ENCODE measurements around the gene DLGAP3. TPM values are rescaled to one million over a fixed set of nuclear protein-coding genes. Genes with fewer than 3 reads are reported as not detected.

The DLGAP3 gene
- total RNA-seq (under 1 TPM; 0.17 to 0.89 TPM), polyA plus RNA-seq (under 1 TPM; 0.10 to 0.26 TPM)
- long read RNA-seq, donor 1: 0 reads
- long read RNA-seq, donor 2: 0 reads
- long read RNA-seq, donor 3: 0 reads
- long read RNA-seq, donor 4: 0 reads
- long read RNA-seq, donor 5: 0 reads

GRCh38 chr1:34929497-34929852 lies at the start of gene DLGAP3:
DLGAP3 (minus strand) TSS chr1:34929650; CDS start chr1:34905383, 24,267 bp downstream.
- H3K36me3 ChIP-seq (ENCODE audit: control insufficient read depth in 4 of 4, insufficient read depth in 4 of 4, low read length in 4 of 4): no peaks in the 10 kb centered on the region
- H3K27ac ChIP-seq (ENCODE audit: low read depth in 1 of 2, low read length in 1 of 2): no peak within 1 kb of the TSS
- H3K27me3 ChIP-seq (ENCODE audit: control insufficient read depth in 3 of 3, insufficient read depth in 3 of 3, low read length in 2 of 3): peaks cover 0 to 60% (median 39%) of the 10 kb centered on the region in 3 donors
- H3K4me1 ChIP-seq (ENCODE audit: control insufficient read depth in 5 of 5, insufficient read depth in 5 of 5, low read length in 5 of 5): peaks cover 0 to 15% (median 4%) of the 10 kb centered on the region in 5 donors
- peak within 1 kb of the TSS; percentile 8 for H3K4me3 ChIP-seq
- TF ChIP-seq CTCF (IDR thresholded peaks at IDR 0.05; ENCODE audit: control extremely low read depth, extremely low read depth): no peak
- no peak within 1 kb of the TSS for H3K9ac ChIP-seq (ENCODE audit: insufficient read depth in 1 of 2, low read length in 2 of 2)
- WGBS, 2 donors: 0 to 1% methylated on average over 19 to 50 of the region's 50 CpGs
- ATAC-seq (ENCODE audit: insufficient read depth, low FRiP score): no peak
- H3K9me3 ChIP-seq (ENCODE audit: control insufficient read depth in 4 of 4, insufficient read depth in 3 of 4, low read length in 3 of 4): peaks cover 0 to 5% (median 0%) of the 10 kb centered on the region in 4 donors
- DNase-seq: peak in 2 of 3 donors; percentile 2 to 17

DNA sequence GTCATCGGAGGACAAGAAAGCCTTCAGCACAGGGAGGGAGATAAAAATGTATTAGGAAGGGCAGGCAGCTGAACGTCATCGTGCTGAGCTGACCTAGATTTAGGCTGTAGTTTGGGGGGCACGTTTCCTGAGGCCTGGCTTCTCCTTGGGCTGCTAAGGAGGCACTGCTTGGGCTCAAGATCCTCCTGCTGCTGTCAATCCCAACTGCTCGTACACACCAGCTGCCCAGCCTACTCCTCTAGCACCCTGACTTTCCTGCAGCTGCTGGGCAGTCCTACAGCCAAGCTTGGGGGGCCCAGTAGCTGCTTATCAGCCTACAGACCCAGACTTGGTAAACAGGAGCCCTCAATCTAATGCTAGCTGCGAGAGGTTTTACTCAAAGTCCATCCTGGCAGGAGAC lies 49.5 kb upstream of the DLGAP3 start:
- Histone ChIP-seq H3K9me3 (ENCODE audit: control insufficient read depth in 4 of 4, insufficient read depth in 3 of 4, low read length in 3 of 4) (no peaks in the 10 kb centered on the region), H3K4me3 (no peak overlapping the region), H3K9ac (ENCODE audit: insufficient read depth in 1 of 2, low read length in 2 of 2) (no peak overlapping the region), H3K27ac (ENCODE audit: low read depth in 1 of 2, low read length in 1 of 2) (no peak overlapping the region), H3K36me3 (ENCODE audit: control insufficient read depth in 4 of 4, insufficient read depth in 4 of 4, low read length in 4 of 4) (peaks cover 0 to 9% (median 7%) of the 10 kb centered on the region in 4 donors), H3K4me1 (ENCODE audit: control insufficient read depth in 5 of 5, insufficient read depth in 5 of 5, low read length in 5 of 5) (peaks cover 2 to 9% (median 6%) of the 10 kb centered on the region in 5 donors), H3K27me3 (ENCODE audit: control insufficient read depth in 3 of 3, insufficient read depth in 3 of 3, low read length in 2 of 3) (peaks cover 0 to 5% (median 0%) of the 10 kb centered on the region in 3 donors)
- no peak for TF ChIP-seq CTCF (IDR thresholded peaks at IDR 0.05; ENCODE audit: control extremely low read depth, extremely low read depth)
- 70 to 73% methylated on average over 6 of the region's 6 CpGs for WGBS, 2 donors
- DNase-seq (no peak), ATAC-seq (ENCODE audit: insufficient read depth, low FRiP score) (no peak)

DNA sequence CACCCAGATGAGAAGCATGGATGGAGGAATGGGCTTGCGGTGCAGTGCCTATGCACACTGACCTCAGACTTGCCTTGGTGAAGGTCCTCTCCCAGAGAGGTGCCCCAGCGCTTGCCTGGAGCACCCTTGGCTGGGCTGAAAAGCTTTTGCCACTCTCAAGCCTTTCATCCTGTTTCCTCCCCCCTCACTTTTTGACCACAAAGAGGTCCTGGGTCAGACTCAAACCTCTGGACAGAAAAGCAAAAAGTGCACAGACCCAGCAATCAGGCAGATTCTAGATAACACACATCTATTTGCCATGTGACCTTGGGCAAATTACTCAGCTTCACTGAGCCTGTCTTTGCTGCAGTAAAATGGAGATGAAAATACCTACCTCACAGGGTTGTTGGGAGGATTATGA lies 48.4 kb upstream of the DLGAP3 start:
- Histone ChIP-seq H3K4me3 (no peak overlapping the region), H3K27me3 (ENCODE audit: control insufficient read depth in 3 of 3, insufficient read depth in 3 of 3, low read length in 2 of 3) (peaks cover 0 to 5% (median 0%) of the 10 kb centered on the region in 3 donors), H3K36me3 (ENCODE audit: control insufficient read depth in 4 of 4, insufficient read depth in 4 of 4, low read length in 4 of 4) (peaks cover 0 to 8% (median 7%) of the 10 kb centered on the region in 4 donors), H3K4me1 (ENCODE audit: control insufficient read depth in 5 of 5, insufficient read depth in 5 of 5, low read length in 5 of 5) (peaks cover 0 to 3% (median 0%) of the 10 kb centered on the region in 5 donors), H3K9me3 (ENCODE audit: control insufficient read depth in 4 of 4, insufficient read depth in 3 of 4, low read length in 3 of 4) (no peaks in the 10 kb centered on the region), H3K9ac (ENCODE audit: insufficient read depth in 1 of 2, low read length in 2 of 2) (no peak overlapping the region), H3K27ac (ENCODE audit: low read depth in 1 of 2, low read length in 1 of 2) (no peak overlapping the region)
- no peak for ATAC-seq (ENCODE audit: insufficient read depth, low FRiP score)
- no peak for TF ChIP-seq CTCF (IDR thresholded peaks at IDR 0.05; ENCODE audit: control extremely low read depth, extremely low read depth)
- 91% methylated on average over 2 of the region's 2 CpGs for WGBS, 2 donors
- DNase-seq: no peak

DNA sequence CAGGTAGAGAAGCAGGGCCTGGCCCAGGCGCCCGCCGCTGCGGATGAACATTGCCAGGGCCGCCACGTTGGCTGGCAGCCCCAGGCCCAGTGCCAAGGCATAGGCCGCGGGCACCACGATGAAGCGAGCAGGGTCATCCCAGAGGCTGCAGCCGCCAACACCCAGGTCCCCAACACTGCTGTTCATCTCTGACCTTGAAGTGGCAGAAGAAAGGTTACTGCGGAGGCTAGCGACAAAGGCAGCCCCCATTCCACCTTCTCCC lies 47.7 kb upstream of the DLGAP3 start:
- ATAC-seq (ENCODE audit: insufficient read depth, low FRiP score) (no peak), DNase-seq (no peak)
- peaks cover 0 to 3% (median 0%) of the 10 kb centered on the region in 5 donors for H3K4me1 ChIP-seq (ENCODE audit: control insufficient read depth in 5 of 5, insufficient read depth in 5 of 5, low read length in 5 of 5)
- H3K4me3 ChIP-seq: no peak overlapping the region
- no peak for TF ChIP-seq CTCF (IDR thresholded peaks at IDR 0.05; ENCODE audit: control extremely low read depth, extremely low read depth)
- H3K9me3 ChIP-seq (ENCODE audit: control insufficient read depth in 4 of 4, insufficient read depth in 3 of 4, low read length in 3 of 4): no peaks in the 10 kb centered on the region
- H3K27ac ChIP-seq (ENCODE audit: low read depth in 1 of 2, low read length in 1 of 2): no peak overlapping the region
- 94 to 97% methylated on average over 13 of the region's 13 CpGs for WGBS, 2 donors
- peaks cover 0 to 5% (median 0%) of the 10 kb centered on the region in 3 donors for H3K27me3 ChIP-seq (ENCODE audit: control insufficient read depth in 3 of 3, insufficient read depth in 3 of 3, low read length in 2 of 3)
- H3K36me3 ChIP-seq (ENCODE audit: control insufficient read depth in 4 of 4, insufficient read depth in 4 of 4, low read length in 4 of 4): peaks cover 0 to 8% (median 6%) of the 10 kb centered on the region in 4 donors
- no peak overlapping the region for H3K9ac ChIP-seq (ENCODE audit: insufficient read depth in 1 of 2, low read length in 2 of 2)
